WI38 (cell line): ENCODE data around the gene AK9.
"Not testable (repeated sequence)": the region's sequence is repeated elsewhere in the genome, so short reads cannot be mapped to it uniquely, and the experiment has no call there.

ENCODE experiments used
- H3K4me3 ChIP-seq: 2 replicates; pipeline ENCODE4 v1.5.1; 2011; ENCODE audit warnings: low read depth, mild to moderate bottlenecking, control low read depth, low read length
- CTCF ChIP-seq: IDR thresholded peaks from 2 replicates; pipeline ENCODE4 v1.5.1; 2012; ENCODE audit warnings: low read depth, mild to moderate bottlenecking, control low read depth, low read length

AK9 gene

GRCh38 chr6:109606359-109606758, 84.6 kb downstream of the AK9 start:
- no peak for TF ChIP-seq CTCF

DNA sequence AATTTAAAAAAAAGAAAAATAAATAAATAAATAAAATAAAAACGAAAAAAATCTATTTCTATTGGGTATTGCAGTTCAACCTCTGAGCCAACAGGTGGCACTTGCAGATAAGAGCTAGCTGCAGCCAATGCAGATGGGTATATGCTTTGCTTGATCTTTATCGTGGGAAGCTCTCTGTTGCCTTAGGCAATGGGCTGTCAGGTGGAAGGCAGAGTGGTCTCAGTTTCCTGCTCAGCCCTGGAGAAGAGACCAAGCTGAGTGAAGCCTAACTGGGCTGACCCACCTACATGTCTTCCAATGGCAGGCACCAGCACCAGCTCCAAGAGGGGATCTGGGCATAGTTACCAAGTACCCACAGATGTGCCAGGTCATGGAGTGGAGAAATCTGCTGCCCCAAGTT, 95.0 kb downstream of the AK9 start:
- TF ChIP-seq CTCF: peak; percentile 40
- H3K4me3 ChIP-seq: no peak overlapping the region

More at GRCh38 chr6:109606359-109606758, 84.6 kb downstream of the AK9 start:
- no peak overlapping the region for H3K4me3 ChIP-seq

DNA sequence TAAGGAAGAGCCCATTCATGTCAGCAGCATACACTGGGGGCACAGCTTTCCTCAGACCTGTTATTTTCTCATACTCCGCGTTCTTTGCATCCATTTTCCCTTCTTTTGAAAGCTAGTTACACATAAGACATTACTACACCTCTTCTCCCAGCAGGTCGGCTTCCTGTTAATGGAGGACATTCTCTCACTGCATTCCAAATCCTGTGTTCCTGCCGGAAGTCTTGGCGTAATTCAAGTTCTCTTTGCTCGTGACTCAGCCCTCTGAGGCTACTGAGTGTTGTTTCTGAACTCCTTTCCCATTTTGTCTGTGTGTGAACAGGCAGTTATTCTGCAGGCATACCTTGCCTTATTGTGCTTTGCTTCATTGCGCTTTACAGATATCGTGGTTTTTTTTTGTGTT, 110.5 kb downstream of the AK9 start:
- no peak overlapping the region for H3K4me3 ChIP-seq
- no peak for TF ChIP-seq CTCF

DNA sequence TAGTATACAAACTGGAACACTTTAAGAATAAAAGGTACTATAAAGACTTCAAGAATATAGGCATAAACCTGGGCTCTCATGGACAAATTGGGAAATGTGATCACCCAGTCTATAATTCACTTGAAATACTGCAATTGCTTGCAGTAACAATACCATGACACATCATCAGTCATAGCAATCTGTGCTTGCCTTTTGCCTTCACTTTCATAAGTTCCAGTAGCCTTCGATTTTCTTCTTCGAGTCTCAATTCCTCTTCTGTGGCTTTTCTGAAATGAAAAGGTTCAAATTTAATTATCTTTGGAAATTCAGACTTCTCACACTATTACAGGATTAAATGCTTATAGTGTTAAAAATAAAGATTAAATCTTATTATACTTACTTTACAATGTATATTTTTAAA, 111.6 kb downstream of the AK9 start:
- H3K4me3 ChIP-seq: no peak overlapping the region
- no peak for TF ChIP-seq CTCF

- H3K4me3 ChIP-seq: not testable (repeated sequence)
These were observed 121.1 kb downstream of the AK9 start for GRCh38 chr6:109569901-109570300.

DNA sequence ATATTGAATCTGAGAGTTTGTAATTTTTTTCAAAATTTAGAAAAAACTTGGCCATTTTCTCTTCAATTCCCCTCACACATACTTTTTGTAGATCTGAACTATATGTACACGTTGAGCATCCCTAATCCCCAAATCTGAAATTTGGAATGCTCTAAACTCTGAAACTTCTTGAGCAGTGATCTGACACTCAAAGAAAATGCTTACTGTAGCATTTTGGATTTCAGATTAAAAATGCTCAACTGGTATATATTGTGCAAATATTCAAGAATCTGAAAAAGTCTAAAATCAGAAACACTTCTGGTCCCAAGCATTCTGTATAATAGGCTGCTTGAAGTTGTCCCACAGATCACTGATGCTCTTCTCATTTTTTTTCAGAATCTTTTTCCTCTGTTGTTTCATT, 129.2 kb downstream of the AK9 start:
- no peak overlapping the region for H3K4me3 ChIP-seq
- no peak for TF ChIP-seq CTCF

GRCh38 chr6:109531446-109531845, 159.6 kb downstream of the AK9 start:
- no peak overlapping the region for H3K4me3 ChIP-seq
- no peak for TF ChIP-seq CTCF

DNA sequence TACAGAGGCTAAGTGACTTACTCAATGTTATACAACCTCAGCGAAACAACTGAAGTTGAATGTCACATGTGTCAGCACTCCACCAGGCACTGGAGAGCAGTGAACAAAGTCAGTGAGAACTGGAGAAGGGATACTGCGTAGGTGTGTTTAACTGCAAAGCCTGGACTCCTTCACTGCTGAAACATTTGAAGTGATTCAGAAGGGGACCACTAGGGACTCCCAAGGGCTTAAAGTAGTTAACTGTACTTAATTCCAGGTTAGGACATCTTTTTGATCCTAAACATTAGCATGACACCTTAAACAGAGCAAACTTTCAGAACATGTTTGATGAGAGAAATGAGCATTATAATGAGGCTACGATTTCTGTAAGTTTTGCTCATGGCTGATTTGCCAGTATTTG, 163.0 kb downstream of the AK9 start:
- peak; percentile 16; the same call in 1 of the 2 replicates for TF ChIP-seq CTCF

More for the DNA sequence above, 163.0 kb downstream of the AK9 start:
- H3K4me3 ChIP-seq: no peak overlapping the region
